Urothelium cell line (cell line): ENCODE results near the gene USP13.
A peak's percentile ranks its signal among the peaks of the same experiment; 100 is the strongest.

Experiments used
- DNase-seq: peaks from one replicate; pipeline ENCODE4 v3.0.0; 2011; ENCODE audit warnings: low spot score, mixed read lengths
- FAIRE-seq: peaks from 2 replicates; lab custom pipeline; 2011; peaks lifted over from hg19 to GRCh38; lab: Jason Lieb, UNC

Gene USP13

GRCh38 chr3:179694731-179695130 lies 41.9 kb downstream of the USP13 start:
- no peak for FAIRE-seq
- no peak for DNase-seq

DNA sequence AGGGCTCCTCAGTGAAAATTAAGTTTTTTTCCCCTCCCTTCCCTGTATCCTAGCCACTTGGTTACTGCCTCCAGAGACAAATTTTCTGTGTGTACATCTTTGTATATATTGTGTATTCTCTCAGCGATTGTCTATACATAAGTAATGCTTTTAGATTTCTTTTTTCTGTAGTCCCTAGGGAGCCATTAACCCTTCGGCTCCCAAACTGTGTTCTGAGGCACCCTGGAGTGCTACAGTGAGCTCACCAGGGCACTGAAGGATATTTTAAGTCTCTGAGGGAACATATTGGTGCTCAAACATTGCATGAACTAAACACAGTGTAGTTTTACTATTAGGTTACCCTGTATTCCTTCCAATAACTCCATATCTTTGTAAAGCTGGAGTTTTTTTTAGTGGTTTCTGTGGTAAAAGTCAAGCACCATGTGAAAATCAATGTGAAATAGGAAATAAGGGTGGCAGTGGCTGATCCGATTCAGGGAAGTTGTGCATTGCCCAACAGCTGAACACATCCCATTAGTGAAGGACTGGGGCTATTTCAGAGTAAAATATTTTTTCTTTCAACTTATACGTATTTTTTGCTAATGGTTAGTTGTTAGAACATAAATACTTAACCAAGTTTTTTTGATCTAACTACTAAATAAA lies 43.0 kb downstream of the USP13 start:
- no peak for FAIRE-seq
- DNase-seq, result no peak

GRCh38 chr3:179697736-179698332 lies 45.0 kb downstream of the USP13 start:
- DNase-seq (no peak), FAIRE-seq (no peak)

- FAIRE-seq (no peak), DNase-seq (no peak)
Measured at GRCh38 chr3:179700716-179701115, 47.9 kb downstream of the USP13 start.

GRCh38 chr3:179701176-179701827 lies 48.5 kb downstream of the USP13 start:
- FAIRE-seq (no peak), DNase-seq (no peak)

DNA sequence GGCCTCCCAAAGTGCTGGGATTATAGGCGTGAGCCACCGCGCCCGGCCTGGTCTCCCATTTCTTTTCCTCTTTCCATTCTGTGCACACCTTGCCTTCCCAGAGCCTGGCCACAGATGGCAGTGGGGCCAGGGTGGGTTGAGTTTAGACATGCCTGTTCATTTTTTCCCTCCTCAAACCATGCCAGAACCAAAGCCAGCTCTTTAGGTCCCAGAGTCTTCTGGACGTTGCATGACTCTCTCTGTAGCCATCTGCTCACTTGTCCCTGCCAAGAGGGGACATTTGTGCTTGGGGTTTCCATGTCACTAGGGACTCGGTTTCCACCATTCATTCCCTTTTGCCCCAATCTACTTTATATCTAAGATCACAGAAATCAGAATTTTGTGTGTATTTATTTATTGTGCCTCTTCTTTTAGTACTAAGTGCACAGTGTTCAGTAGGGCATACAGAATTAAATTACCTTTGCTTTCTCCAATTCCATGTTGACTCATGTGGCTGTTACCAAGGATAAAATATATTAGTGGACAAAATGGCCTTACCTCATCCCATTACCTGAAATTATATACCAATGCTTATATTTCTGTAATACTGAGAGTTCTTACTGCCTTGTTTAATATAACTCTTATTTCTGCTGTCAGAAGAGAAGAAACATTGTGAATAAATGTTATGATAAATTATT lies 49.6 kb downstream of the USP13 start:
- DNase-seq (no peak), FAIRE-seq (no peak)

DNA sequence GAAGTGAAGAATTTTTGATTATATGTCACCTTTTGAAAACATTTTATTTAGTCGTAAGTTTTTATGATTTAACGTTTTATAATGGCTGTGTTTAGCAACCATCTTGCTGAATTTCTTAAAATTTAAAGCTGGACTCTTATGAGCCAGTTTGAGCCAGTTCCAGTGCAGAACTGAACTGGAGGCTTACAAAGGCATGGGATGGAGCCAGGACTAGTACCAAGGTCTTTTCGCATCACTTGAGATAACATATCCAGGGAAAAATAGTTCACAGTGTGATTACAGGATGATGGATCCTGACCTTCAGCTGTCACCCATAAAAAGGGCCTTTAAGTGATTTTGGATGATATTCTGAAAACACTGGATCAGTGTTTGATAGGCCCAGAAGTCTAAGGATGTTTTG lies 51.0 kb downstream of the USP13 start:
- FAIRE-seq, result no peak
- no peak for DNase-seq

- FAIRE-seq (peak; percentile 80), DNase-seq (no peak)
Measured at GRCh38 chr3:179706233-179706632, 53.4 kb downstream of the USP13 start.

- DNase-seq (no peak), FAIRE-seq (no peak)
Measured at GRCh38 chr3:179710079-179710478, 57.2 kb downstream of the USP13 start.

GRCh38 chr3:179713643-179714090 lies 60.8 kb downstream of the USP13 start:
- no peak for DNase-seq
- no peak for FAIRE-seq

DNA sequence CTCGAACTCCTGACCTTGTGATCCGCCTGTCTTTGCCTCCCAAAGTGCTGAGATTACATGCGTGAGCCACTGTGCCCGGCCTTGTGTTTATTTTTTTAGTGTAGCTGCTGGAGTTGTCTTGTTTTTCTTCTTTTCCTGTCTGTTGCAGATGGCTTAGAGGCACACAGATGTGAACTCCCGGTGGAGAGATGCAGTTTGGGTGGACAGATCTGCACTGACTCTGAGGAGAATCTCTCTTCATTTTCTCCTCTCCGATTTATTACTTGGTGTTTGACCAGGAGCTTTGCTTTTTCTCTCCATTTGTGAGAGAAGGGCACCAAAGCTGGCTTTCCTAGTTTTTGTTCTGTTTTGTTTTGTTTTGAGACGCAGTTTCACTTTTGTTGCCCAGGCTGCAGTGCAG lies 62.7 kb downstream of the USP13 start:
- FAIRE-seq (no peak), DNase-seq (no peak)

- FAIRE-seq, result no peak
- no peak for DNase-seq
Measured at GRCh38 chr3:179716226-179716625, 63.4 kb downstream of the USP13 start.

GRCh38 chr3:179716811-179717210 lies 64.0 kb downstream of the USP13 start:
- no peak for FAIRE-seq
- DNase-seq, result no peak

DNA sequence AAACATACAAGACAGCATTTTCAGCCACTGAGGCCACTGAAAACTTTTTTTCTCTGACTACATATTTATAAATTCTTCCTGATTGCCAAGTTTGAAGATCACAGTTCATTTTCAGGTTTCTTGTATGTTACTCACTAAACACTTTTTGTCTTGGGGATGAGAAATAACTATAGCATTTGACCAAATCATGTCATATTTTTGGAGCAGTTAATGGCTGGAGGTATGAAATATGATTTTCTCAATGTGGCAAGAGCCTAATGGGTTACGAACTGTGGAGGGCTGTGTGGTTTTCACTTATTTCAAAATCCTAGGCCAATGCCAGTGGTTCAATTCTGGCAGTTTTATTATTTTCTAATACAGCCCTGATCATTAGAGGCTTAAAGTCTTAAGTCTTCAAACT lies 64.4 kb downstream of the USP13 start:
- DNase-seq (no peak), FAIRE-seq (no peak)

GRCh38 chr3:179719048-179719734 lies 66.4 kb downstream of the USP13 start:
- DNase-seq (no peak), FAIRE-seq (no peak)

- FAIRE-seq, result no peak
- no peak for DNase-seq
Measured at GRCh38 chr3:179720196-179720595, 67.4 kb downstream of the USP13 start.

DNA sequence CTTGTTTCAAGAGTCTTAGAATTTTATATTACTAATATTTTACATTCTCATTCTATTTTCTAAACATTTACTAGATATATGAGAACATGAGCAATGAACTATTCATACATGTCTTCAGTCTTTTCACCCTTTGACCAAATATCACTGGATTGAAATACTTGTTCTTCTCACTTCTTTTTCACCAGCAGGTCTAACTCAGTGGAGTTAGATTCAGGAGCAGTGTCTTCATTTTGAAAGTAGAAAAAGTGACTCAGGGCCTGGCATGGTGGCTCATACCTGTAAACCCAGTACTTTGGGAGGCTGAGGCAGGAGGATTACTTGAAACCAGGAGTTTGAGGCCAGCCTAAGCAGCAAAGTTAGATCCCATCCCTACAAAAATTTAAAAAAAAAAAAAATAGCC lies 70.8 kb downstream of the USP13 start:
- FAIRE-seq (no peak), DNase-seq (no peak)

DNA sequence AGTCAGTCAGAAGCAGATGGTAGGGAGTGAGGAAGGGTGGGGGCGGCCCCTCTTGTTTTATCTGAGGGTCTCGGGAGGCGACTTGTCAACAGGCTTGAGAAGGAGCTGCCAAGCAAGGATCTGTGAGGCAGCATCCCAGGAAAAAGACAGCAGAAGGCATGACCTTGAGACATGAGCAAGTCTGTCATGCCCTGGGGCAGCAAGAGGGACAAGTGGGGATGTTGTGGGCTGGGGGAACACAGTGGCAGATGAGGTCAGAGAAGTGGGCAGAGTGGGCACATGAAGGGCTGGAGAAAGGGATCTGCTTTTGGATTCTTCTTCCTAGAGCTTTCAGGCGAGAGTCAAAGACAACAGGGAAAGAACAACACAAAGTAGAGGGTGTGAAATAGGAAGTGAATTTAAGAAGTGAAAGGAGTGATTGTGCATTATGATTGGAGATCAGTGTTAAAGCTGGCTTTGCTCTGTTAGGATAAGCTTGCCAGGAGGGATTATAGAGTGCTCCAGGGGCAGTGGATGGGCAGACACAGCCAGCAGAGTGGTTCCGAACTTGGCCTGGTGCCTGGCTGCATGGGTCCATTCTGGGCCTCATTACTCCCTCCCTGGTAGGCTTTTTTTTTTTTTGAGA lies 73.3 kb downstream of the USP13 start:
- DNase-seq, result no peak
- FAIRE-seq, result no peak

- DNase-seq (no peak), FAIRE-seq (no peak)
Measured at GRCh38 chr3:179729086-179729485, 76.2 kb downstream of the USP13 start.

DNA sequence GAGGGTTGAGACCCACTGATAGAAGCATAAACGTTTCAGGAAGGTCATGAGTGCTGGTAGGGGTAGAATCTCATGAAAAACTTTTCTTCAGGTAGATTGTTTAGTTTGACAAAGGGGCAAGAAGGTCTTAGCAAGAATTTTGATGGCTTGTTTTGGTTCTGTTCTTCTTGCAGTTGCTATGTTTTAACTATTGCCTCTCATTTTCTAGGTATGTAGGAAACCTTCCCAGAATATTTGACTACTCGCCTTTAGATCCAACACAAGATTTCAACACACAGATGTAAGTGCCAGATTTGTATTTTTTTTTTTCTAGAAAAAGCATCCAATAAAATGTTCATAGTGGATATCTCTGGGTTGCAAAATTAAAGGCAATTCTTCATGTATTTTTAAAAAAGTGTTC lies 77.1 kb downstream of the USP13 start:
- DNase-seq, result no peak
- FAIRE-seq, result no peak

DNA sequence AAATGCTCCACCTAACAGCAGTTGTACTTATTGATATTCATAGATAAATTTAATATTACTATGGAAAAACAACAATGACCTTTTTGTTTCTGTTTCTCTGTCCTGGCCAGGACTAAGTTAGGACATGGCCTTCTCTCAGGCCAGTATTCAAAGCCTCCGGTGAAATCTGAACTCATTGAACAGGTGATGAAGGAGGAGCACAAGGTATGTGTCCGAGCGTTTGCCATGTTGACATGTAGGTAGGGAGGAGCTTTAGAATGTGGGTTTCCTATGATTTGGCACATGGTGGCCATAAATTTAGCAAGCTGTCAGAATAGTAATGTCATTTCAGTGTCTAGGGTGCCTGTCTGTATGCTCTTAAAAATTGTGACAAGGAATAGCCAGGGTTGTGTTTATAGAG lies 77.7 kb downstream of the USP13 start:
- DNase-seq (no peak), FAIRE-seq (no peak)
